Fibroblast of gingiva (primary cell): ENCODE results near the gene RGR.
A peak's percentile ranks its signal among the peaks of the same experiment; 100 is the strongest.

Experiments used
- DNase-seq: peaks from one replicate; pipeline ENCODE4 v3.0.0-alpha.2; 2011; ENCODE audit warnings: low read depth

RGR gene

GRCh38 chr10:84221916-84222315 is 22.9 kb upstream of the RGR start:
- DNase-seq = no peak

- DNase-seq = no peak
These were observed 20.3 kb upstream of the RGR start for GRCh38 chr10:84224411-84225028.

GRCh38 chr10:84225427-84226173 is 19.3 kb upstream of the RGR start, which contains the start of gene LRIT2:
Gene LRIT2 (minus strand): TSS chr10:84225544. CDS start chr10:84225520, 24 bp downstream.
- DNase-seq = no peak

- no peak for DNase-seq
These were observed 18.2 kb upstream of the RGR start for GRCh38 chr10:84226616-84227015.

GRCh38 chr10:84227810-84228209 is 17.0 kb upstream of the RGR start:
- no peak for DNase-seq

- peak; percentile 6 for DNase-seq
These were observed 14.5 kb upstream of the RGR start for GRCh38 chr10:84230359-84230758.

GRCh38 chr10:84232376-84232775 is 12.5 kb upstream of the RGR start:
- DNase-seq = no peak

GRCh38 chr10:84233940-84234339 is 10.9 kb upstream of the RGR start:
- DNase-seq = no peak

GRCh38 chr10:84234479-84234878 is 10.4 kb upstream of the RGR start:
- DNase-seq = no peak

GRCh38 chr10:84235096-84235495 is 9.8 kb upstream of the RGR start:
- DNase-seq = no peak

- DNase-seq = no peak
These were observed 8.1 kb upstream of the RGR start for GRCh38 chr10:84236807-84237198.

GRCh38 chr10:84237199-84238051 is 7.4 kb upstream of the RGR start:
- DNase-seq = no peak

- no peak for DNase-seq
These were observed 5.9 kb upstream of the RGR start for GRCh38 chr10:84238909-84239308.

- no peak for DNase-seq
These were observed 3.6 kb upstream of the RGR start, which contains the start of gene LRIT1 for GRCh38 chr10:84241185-84241790. Gene LRIT1 (minus strand): TSS chr10:84241546. CDS start chr10:84241439, 107 bp downstream.

- no peak for DNase-seq
These were observed 1.1 kb upstream of the RGR start for GRCh38 chr10:84243759-84244158.

- DNase-seq = no peak
These were observed 2.6 kb downstream of the RGR start for GRCh38 chr10:84247496-84247895.

GRCh38 chr10:84248794-84249193 is 3.9 kb downstream of the RGR start:
- DNase-seq = no peak

- DNase-seq = no peak
These were observed 10.0 kb downstream of the RGR start for GRCh38 chr10:84254552-84255478.

GRCh38 chr10:84256510-84257342 is 11.9 kb downstream of the RGR start:
- peak; percentile 16 for DNase-seq

- no peak for DNase-seq
These were observed 12.6 kb downstream of the RGR start for GRCh38 chr10:84257343-84258020.
